Measurements from ENCODE around the gene MAN1B1.
A peak's percentile ranks its signal among the peaks of the same experiment; 100 is the strongest.
"Not testable (repeated sequence)": the region's sequence is repeated elsewhere in the genome, so short reads cannot be mapped to it uniquely, and the experiment has no call there.

The MAN1B1 gene

DNA sequence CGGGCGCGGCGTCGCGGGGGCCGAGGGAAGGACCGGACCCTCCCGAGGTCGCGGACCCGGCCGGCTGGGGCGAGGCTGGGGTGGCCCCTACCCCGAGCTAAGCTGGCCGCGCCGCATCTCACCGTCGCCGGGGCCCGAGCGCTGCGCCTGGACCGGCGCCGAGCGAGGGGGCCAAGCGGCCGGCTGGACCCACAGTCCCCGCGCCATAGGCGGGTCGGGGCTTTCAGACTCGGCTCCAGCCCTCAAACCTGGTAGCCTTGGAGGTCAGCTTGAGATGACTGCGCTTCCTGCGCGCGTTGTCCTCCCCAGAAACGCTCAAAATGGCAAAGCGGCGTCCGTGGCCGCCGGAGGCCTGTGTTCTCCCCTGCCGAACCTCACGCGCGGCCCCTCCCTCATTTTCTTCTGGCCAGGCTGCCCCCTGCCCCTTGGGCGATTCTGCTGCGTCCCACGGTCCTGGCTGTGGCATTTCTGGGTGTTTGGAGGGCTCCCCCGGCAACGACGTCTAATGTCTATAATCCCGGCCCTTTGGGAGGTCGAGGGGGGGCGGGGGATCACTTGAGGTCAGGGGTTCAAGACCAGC, 43.5 kb downstream of the MAN1B1 start:
- peak; percentile 16 for DNase-seq

DNA sequence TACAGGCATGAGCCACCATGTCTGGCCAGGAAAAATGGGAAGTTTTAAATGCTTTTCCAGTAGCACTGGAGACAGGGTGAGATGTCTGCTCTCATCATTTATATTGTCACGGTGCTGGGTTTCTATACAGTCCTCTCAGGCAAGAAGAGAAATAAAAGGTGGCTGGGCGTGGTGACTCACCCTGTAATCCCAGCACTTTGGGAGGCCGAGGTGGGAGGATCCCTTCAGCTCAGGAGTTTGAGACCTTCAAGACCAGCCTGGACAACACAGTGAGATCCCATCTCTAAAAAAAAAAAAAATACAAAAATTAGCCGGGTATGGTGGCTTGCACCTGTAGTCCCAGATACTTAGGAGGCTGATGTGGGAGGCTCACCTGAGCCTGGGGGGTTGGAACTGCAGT, 47.4 kb downstream of the MAN1B1 start:
- no peak for DNase-seq

DNA sequence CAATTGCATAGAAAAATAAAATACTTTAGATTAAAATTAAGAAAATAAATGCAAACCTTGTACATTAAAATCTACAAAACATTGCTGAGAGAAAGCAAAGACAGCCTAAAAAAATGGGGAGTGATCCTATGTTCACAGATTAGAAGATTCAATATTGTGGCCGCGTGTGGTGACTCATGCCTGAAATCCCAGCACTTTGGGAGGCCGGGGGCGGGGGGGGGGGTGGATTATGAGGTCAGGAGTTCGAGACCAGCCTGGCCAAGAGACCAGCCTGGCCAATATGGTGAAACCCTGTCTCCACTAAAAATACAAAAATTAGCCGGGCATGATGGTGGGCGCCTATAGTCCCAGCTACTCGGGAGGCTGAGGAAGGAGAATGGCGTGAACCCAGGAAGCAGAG, 48.4 kb downstream of the MAN1B1 start:
- DNase-seq: not testable (repeated sequence)

DNA sequence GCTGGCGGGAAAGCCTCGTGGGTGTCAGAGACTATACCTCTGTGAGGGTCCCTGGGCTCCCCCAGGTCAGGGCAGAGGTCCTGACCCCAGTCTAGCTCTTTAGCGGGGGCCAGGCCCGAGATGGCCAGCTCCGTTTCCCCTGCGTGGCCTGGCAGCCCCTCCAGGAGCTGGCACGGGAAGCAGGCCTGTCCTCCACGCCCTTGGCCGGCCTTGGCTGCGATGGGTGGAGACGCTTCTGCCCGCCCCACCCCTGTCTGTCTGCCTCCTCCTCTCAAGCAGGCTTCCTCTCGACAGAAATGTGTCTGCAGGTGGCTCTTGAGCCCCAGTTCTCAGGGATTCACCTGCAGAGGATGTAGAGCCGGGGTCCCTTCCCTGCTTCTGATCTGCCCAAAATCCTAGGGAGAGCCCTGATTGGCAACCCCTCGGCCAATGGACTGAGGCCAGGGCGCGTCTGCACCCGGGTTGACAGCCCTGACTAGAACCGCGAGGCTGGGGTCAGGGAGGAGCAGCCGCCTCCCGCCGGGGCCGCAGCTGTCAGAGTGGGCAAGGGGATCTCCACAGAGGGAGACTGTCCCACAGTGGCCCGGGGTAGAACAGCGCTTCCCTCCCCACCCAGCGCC, 49.6 kb downstream of the MAN1B1 start:
- DNase-seq: no peak

GRCh38 chr9:137136881-137137607, 50.3 kb downstream of the MAN1B1 start:
- no peak for DNase-seq

- no peak for DNase-seq
These were observed 51.4 kb downstream of the MAN1B1 start for GRCh38 chr9:137138058-137138721.

DNA sequence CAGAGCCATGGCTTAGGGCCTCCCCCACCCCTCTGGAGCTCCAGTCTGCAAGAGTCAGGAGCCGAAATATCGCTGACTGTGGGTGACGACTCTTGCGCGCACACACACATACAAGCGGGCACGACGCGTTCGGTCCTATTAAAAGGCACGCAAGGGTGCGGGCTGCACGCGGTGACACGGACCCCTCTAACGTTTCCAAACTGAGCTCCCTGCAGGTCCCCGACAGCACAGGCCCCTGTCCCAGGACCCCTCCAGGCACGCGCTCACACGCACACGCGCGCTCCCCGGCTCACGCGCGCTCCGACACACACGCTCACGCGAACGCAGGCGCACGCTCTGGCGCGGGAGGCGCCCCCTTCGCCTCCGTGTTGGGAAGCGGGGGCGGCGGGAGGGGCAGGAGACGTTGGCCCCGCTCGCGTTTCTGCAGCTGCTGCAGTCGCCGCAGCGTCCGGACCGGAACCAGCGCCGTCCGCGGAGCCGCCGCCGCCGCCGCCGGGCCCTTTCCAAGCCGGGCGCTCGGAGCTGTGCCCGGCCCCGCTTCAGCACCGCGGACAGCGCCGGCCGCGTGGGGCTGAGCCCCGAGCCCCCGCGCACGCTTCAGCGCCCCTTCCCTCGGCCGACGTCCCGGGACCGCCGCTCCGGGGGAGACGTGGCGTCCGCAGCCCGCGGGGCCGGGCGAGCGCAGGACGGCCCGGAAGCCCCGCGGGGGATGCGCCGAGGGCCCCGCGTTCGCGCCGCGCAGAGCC, 52.1 kb downstream of the MAN1B1 start, which contains the start of gene GRIN1:
GRIN1 (plus strand) TSS at position 433 of the 746 bp plus-strand sequence. CDS start 333 bp downstream, outside the sequence.
- DNase-seq: no peak

DNA sequence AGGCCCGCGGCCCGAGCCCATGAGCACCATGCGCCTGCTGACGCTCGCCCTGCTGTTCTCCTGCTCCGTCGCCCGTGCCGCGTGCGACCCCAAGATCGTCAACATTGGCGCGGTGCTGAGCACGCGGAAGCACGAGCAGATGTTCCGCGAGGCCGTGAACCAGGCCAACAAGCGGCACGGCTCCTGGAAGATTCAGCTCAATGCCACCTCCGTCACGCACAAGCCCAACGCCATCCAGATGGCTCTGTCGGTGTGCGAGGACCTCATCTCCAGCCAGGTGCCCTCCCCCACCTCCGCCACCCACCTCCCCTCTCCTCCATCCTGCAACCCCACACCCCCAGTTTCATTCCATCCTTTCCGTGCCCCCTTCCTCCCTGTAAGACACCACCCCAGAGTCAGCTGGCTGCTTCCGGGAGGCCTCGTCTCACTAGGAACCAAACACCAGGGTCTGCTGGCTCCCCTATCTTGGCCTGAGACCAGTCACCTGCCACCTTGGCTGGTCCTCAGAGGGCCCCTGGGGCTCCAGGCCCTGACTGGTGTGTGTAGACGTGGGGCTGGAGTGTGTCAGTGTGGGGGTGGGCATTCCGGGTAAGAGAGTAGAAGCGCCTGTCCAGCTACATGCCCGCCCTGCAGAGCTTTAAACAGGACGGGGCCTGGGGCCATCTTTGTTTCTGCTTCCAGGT, 52.8 kb downstream of the MAN1B1 start:
- no peak for DNase-seq

DNA sequence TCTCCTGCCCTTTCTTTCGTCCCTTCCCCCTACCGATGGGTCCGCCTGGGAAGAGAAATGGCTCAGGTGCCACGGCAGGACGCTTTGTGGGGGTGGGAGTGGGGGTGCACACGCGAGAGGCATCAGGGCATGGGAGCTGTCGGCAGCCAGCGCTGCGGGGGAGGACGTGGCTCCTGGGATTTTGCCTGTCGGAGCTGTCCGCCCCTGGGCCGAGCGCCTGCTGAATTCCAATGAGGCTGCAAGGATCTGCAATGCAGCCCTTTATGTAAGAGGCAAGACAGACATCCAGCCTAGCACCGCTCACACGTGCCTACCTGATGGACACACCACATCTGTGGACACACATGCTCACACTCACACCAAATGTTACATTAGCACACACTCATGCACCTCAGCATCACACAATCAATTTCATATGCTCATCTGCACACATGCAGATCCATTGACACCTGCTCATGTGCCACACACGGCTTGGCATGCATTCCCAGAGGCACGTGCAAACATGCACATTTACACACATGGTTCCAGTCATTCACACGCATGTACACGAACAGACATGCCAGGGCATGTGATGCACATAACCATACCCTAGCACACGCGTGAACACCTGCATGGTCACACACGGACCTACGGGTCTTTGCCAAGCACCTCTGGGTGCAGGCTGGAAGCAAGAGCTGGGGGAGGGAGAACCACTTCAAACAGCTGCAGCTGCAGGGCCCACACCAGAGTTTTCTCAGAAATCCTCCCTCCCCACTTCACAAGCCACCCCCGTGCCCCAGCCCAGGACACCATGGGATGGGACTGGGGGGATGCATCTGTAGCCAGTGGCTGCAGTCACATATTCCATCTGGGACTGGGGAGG, 53.6 kb downstream of the MAN1B1 start:
- DNase-seq: no peak

- no peak for DNase-seq
These were observed 54.4 kb downstream of the MAN1B1 start for GRCh38 chr9:137141050-137141810.

- no peak for DNase-seq
These were observed 55.5 kb downstream of the MAN1B1 start for GRCh38 chr9:137141976-137142936.

- DNase-seq: no peak
These were observed 56.7 kb downstream of the MAN1B1 start for GRCh38 chr9:137143459-137143858.

- no peak for DNase-seq
These were observed 59.1 kb downstream of the MAN1B1 start for GRCh38 chr9:137145731-137146526.

DNA sequence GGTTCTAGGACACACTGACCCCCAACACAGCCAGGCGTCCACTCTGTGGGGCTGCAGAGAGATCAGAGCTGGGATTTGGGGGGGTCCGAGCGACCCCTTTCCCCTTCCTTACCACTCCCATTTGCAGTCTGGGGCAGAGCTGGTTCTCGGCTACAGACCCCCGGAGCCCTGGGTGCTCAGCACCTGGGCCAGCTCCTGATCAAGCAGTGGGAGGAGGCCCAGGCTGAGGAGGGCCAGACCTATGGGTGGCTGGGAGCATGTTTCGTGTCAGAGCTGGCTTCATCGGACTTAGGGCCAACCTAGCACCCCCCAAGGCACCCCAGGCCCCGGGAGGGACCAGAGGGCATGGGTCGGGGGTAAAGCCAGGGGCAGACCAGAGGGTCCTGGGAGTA, 59.7 kb downstream of the MAN1B1 start:
- no peak for DNase-seq

DNA sequence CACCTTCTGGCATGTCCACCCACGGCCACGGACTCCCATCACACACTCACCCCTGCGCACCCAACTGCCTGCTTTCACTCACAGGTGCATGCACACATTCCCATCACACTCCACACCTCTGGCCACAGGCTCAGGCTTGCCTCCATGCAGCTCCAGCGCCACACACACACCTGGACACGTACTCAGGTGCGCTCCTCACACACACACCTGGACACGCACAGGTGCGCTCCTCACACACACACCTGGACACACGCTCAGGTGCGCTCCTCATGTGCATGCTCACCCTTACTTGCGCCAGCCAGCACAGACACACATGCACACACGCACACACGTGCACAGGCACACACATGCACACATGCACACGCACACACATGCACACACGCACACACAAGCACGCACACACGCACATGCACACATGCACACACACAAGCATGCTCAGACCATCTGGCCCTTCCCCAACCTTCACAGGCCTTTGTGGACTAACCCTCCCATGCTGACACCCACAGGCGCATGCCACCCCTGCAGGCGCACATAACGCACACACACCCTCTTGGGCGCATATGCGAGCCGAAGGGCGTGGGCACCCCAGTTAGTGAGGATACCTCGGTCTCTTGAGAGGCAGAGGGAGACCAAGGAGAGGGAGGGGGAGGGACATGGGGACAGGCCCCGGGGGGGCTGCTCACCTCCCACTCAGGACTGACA, 60.5 kb downstream of the MAN1B1 start:
- DNase-seq: no peak

GRCh38 chr9:137147793-137148160, 61.0 kb downstream of the MAN1B1 start:
- no peak for DNase-seq

- no peak for DNase-seq
These were observed 61.5 kb downstream of the MAN1B1 start for GRCh38 chr9:137148242-137148641.

- no peak for DNase-seq
These were observed 61.9 kb downstream of the MAN1B1 start for GRCh38 chr9:137148661-137149060.
